Activated naive CD4-positive, alpha-beta T cell treated with anti-CD3 and anti-CD28 coated beads, Interleukin-2, amount 10 ng/mL, durations not matched to agents 7 days and 5 days (primary cell): ENCODE measurements around the gene CCND1.

Experiments
- CTCF ChIA-PET: fragments of 350-600 bp; sonication (Branson Sonifier 250); formaldehyde crosslinking; loops from one replicate; lab custom pipeline; 2021; ENCODE audit warnings: antibody characterized with exemption; lab: Charles Lee
- DNase-seq: peaks from one replicate; pipeline ENCODE4 v3.0.0-alpha.2; 2020
- H3K27ac Mint-ChIP-seq: one replicate; pipeline ENCODE4 v1.8.0; 2021; ENCODE audit warnings: mild to moderate bottlenecking, moderate library complexity, mixed read lengths
- H3K27me3 Mint-ChIP-seq: one replicate; pipeline ENCODE4 v1.8.0; 2021; ENCODE audit warnings: mild to moderate bottlenecking, mixed read lengths
- H3K36me3 Mint-ChIP-seq: one replicate; pipeline ENCODE4 v1.8.0; 2021; ENCODE audit warnings: mixed read lengths
- H3K4me1 Mint-ChIP-seq: one replicate; pipeline ENCODE4 v1.8.0; 2021; ENCODE audit warnings: mixed read lengths
- H3K4me3 Mint-ChIP-seq: one replicate; pipeline ENCODE4 v1.8.0; 2021; ENCODE audit warnings: mild to moderate bottlenecking, moderate library complexity, mixed read lengths
- H3K9me3 Mint-ChIP-seq: one replicate; pipeline ENCODE4 v1.8.0; 2021; ENCODE audit warnings: mixed read lengths

The CCND1 gene

GRCh38 chr11:69650081-69650831, 9.3 kb downstream of the CCND1 start:
- no peak overlapping the region for H3K4me3 Mint-ChIP-seq
- no peak for DNase-seq
- peaks cover 8% of the 10 kb centered on the region for H3K27me3 Mint-ChIP-seq
- CTCF ChIA-PET, result no interaction called here
- H3K36me3 Mint-ChIP-seq, result no peaks in the 10 kb centered on the region
- H3K9me3 Mint-ChIP-seq, result no peaks in the 10 kb centered on the region
- no peaks in the 10 kb centered on the region for H3K4me1 Mint-ChIP-seq
- no peak overlapping the region for H3K27ac Mint-ChIP-seq

- CTCF ChIA-PET, result no interaction called here
- no peak overlapping the region for H3K27ac Mint-ChIP-seq
- H3K9me3 Mint-ChIP-seq, result no peaks in the 10 kb centered on the region
- DNase-seq, result no peak
- H3K4me1 Mint-ChIP-seq, result no peaks in the 10 kb centered on the region
- H3K27me3 Mint-ChIP-seq, result peaks cover 2% of the 10 kb centered on the region
- H3K4me3 Mint-ChIP-seq, result no peak overlapping the region
- no peaks in the 10 kb centered on the region for H3K36me3 Mint-ChIP-seq
Measured at GRCh38 chr11:69650832-69651344, 9.9 kb downstream of the CCND1 start.

GRCh38 chr11:69651834-69652620, 11.1 kb downstream of the CCND1 start:
- DNase-seq, result no peak
- H3K4me1 Mint-ChIP-seq, result no peaks in the 10 kb centered on the region
- CTCF ChIA-PET, result no interaction called here
- H3K4me3 Mint-ChIP-seq, result no peak overlapping the region
- no peak overlapping the region for H3K27ac Mint-ChIP-seq
- H3K27me3 Mint-ChIP-seq, result no peaks in the 10 kb centered on the region
- H3K36me3 Mint-ChIP-seq, result no peaks in the 10 kb centered on the region
- no peaks in the 10 kb centered on the region for H3K9me3 Mint-ChIP-seq

GRCh38 chr11:69652999-69653398, 12.0 kb downstream of the CCND1 start:
- H3K36me3 Mint-ChIP-seq, result no peaks in the 10 kb centered on the region
- H3K4me3 Mint-ChIP-seq, result no peak overlapping the region
- H3K9me3 Mint-ChIP-seq, result no peaks in the 10 kb centered on the region
- DNase-seq, result no peak
- no peaks in the 10 kb centered on the region for H3K27me3 Mint-ChIP-seq
- H3K4me1 Mint-ChIP-seq, result no peaks in the 10 kb centered on the region
- CTCF ChIA-PET, result no interaction called here
- no peak overlapping the region for H3K27ac Mint-ChIP-seq

GRCh38 chr11:69653406-69653960, 12.5 kb downstream of the CCND1 start:
- H3K36me3 Mint-ChIP-seq, result no peaks in the 10 kb centered on the region
- H3K27me3 Mint-ChIP-seq, result no peaks in the 10 kb centered on the region
- no peaks in the 10 kb centered on the region for H3K9me3 Mint-ChIP-seq
- DNase-seq, result no peak
- H3K4me1 Mint-ChIP-seq, result no peaks in the 10 kb centered on the region
- CTCF ChIA-PET, result no interaction called here
- no peak overlapping the region for H3K4me3 Mint-ChIP-seq
- H3K27ac Mint-ChIP-seq, result no peak overlapping the region

- no peak overlapping the region for H3K27ac Mint-ChIP-seq
- DNase-seq, result no peak
- H3K4me3 Mint-ChIP-seq, result no peak overlapping the region
- H3K9me3 Mint-ChIP-seq, result no peaks in the 10 kb centered on the region
- H3K36me3 Mint-ChIP-seq, result no peaks in the 10 kb centered on the region
- H3K4me1 Mint-ChIP-seq, result no peaks in the 10 kb centered on the region
- no peaks in the 10 kb centered on the region for H3K27me3 Mint-ChIP-seq
- CTCF ChIA-PET, result no interaction called here
Measured at GRCh38 chr11:69654001-69654659, 13.2 kb downstream of the CCND1 start.

GRCh38 chr11:69654660-69655478, 13.9 kb downstream of the CCND1 start:
- no peaks in the 10 kb centered on the region for H3K9me3 Mint-ChIP-seq
- no peak overlapping the region for H3K4me3 Mint-ChIP-seq
- no peaks in the 10 kb centered on the region for H3K27me3 Mint-ChIP-seq
- H3K27ac Mint-ChIP-seq, result no peak overlapping the region
- H3K4me1 Mint-ChIP-seq, result no peaks in the 10 kb centered on the region
- no peak for DNase-seq
- CTCF ChIA-PET, result interaction anchor here (1.6 kb wide), 1 partner anchor 9 kb away, joined by 4 read pairs; no protein-coding TSS in a partner anchor
- no peaks in the 10 kb centered on the region for H3K36me3 Mint-ChIP-seq

GRCh38 chr11:69655479-69656428, 14.8 kb downstream of the CCND1 start:
- H3K9me3 Mint-ChIP-seq, result no peaks in the 10 kb centered on the region
- CTCF ChIA-PET, result interaction anchor here (1.6 to 2.2 kb wide), 2 partner anchors 9 to 15 kb away, joined by 4 to 6 read pairs; no protein-coding TSS in a partner anchor
- H3K36me3 Mint-ChIP-seq, result no peaks in the 10 kb centered on the region
- no peaks in the 10 kb centered on the region for H3K4me1 Mint-ChIP-seq
- DNase-seq, result no peak
- H3K27ac Mint-ChIP-seq, result no peak overlapping the region
- no peak overlapping the region for H3K4me3 Mint-ChIP-seq
- H3K27me3 Mint-ChIP-seq, result no peaks in the 10 kb centered on the region

- CTCF ChIA-PET, result interaction anchor here (2.2 kb wide), 1 partner anchor 14 kb away, joined by 6 read pairs; no protein-coding TSS in a partner anchor
Measured at GRCh38 chr11:69656536-69657455, 15.8 kb downstream of the CCND1 start.

GRCh38 chr11:69657456-69657910, 16.5 kb downstream of the CCND1 start:
- Mint-ChIP-seq H3K27me3 (no peaks in the 10 kb centered on the region), H3K27ac (no peak overlapping the region), H3K36me3 (no peaks in the 10 kb centered on the region), H3K4me1 (no peaks in the 10 kb centered on the region), H3K4me3 (no peak overlapping the region), H3K9me3 (no peaks in the 10 kb centered on the region)
- CTCF ChIA-PET, result interaction anchor here (2.2 kb wide), 1 partner anchor 13 kb away, joined by 6 read pairs; no protein-coding TSS in a partner anchor
- no peak for DNase-seq

More at GRCh38 chr11:69656536-69657455, 15.8 kb downstream of the CCND1 start:
- H3K9me3 Mint-ChIP-seq, result no peaks in the 10 kb centered on the region
- no peak for DNase-seq
- no peak overlapping the region for H3K27ac Mint-ChIP-seq
- no peaks in the 10 kb centered on the region for H3K36me3 Mint-ChIP-seq
- H3K4me1 Mint-ChIP-seq, result no peaks in the 10 kb centered on the region
- H3K4me3 Mint-ChIP-seq, result no peak overlapping the region
- no peaks in the 10 kb centered on the region for H3K27me3 Mint-ChIP-seq

GRCh38 chr11:69657911-69658625, 17.1 kb downstream of the CCND1 start:
- DNase-seq, result no peak
- Mint-ChIP-seq H3K36me3 (no peaks in the 10 kb centered on the region), H3K27ac (no peak overlapping the region), H3K4me3 (no peak overlapping the region), H3K4me1 (no peaks in the 10 kb centered on the region), H3K9me3 (no peaks in the 10 kb centered on the region), H3K27me3 (no peaks in the 10 kb centered on the region)
- CTCF ChIA-PET, result interaction anchor here (3.2 kb wide), 1 partner anchor 12 kb away, joined by 17 read pairs; no protein-coding TSS in a partner anchor
